T-helper 2 cell treated with Interferon-gamma antibody and Interleukin-4, amounts not matched to agents 5 μg/mL and 100 μg/mL, for 36 hours (primary cell): ENCODE measurements around the gene GPRIN2.

ENCODE experiments used
- DNase-seq: peaks from one replicate; pipeline ENCODE4 v3.0.0; 2021; ENCODE audit warnings: low spot score
- H3K27ac Mint-ChIP-seq: one replicate; pipeline ENCODE4 v1.8.0; 2021; ENCODE audit warnings: mild to moderate bottlenecking, mixed read lengths
- H3K27me3 Mint-ChIP-seq: one replicate; pipeline ENCODE4 v1.8.0; 2021; ENCODE audit warnings: low read depth, mixed read lengths
- H3K36me3 Mint-ChIP-seq: one replicate; pipeline ENCODE4 v1.8.0; 2021; ENCODE audit warnings: low read depth, mixed read lengths
- H3K4me1 Mint-ChIP-seq: one replicate; pipeline ENCODE4 v1.8.0; 2021; ENCODE audit warnings: low read depth, mixed read lengths
- H3K4me3 Mint-ChIP-seq: one replicate; pipeline ENCODE4 v1.8.0; 2022; ENCODE audit warnings: mild to moderate bottlenecking, moderate library complexity, mixed read lengths
- H3K9me3 Mint-ChIP-seq: one replicate; pipeline ENCODE4 v1.8.0; 2021; ENCODE audit warnings: mixed read lengths

The GPRIN2 gene

GRCh38 chr10:46527241-46527811 lies 29.1 kb downstream of the GPRIN2 start:
- no peaks in the 10 kb centered on the region for H3K36me3 Mint-ChIP-seq
- H3K27ac Mint-ChIP-seq, result no peak overlapping the region
- no peaks in the 10 kb centered on the region for H3K4me1 Mint-ChIP-seq
- DNase-seq, result no peak
- H3K9me3 Mint-ChIP-seq, result no peaks in the 10 kb centered on the region
- peaks cover 2% of the 10 kb centered on the region for H3K27me3 Mint-ChIP-seq
- H3K4me3 Mint-ChIP-seq, result no peak overlapping the region

- H3K4me3 Mint-ChIP-seq, result no peak overlapping the region
- H3K9me3 Mint-ChIP-seq, result no peaks in the 10 kb centered on the region
These were observed 29.8 kb downstream of the GPRIN2 start for GRCh38 chr10:46526682-46527038.

GRCh38 chr10:46525824-46526681 lies 30.4 kb downstream of the GPRIN2 start:
- Mint-ChIP-seq H3K36me3 (no peaks in the 10 kb centered on the region), H3K9me3 (no peaks in the 10 kb centered on the region), H3K27me3 (no peaks in the 10 kb centered on the region), H3K27ac (no peak overlapping the region), H3K4me1 (no peaks in the 10 kb centered on the region), H3K4me3 (no peak overlapping the region)
- DNase-seq, result no peak

More at GRCh38 chr10:46526682-46527038, 29.8 kb downstream of the GPRIN2 start:
- Mint-ChIP-seq H3K4me1 (no peaks in the 10 kb centered on the region), H3K27me3 (no peaks in the 10 kb centered on the region), H3K27ac (no peak overlapping the region), H3K36me3 (no peaks in the 10 kb centered on the region)
- no peak for DNase-seq

- Mint-ChIP-seq H3K27ac (no peak overlapping the region), H3K4me1 (no peaks in the 10 kb centered on the region), H3K4me3 (no peak overlapping the region), H3K27me3 (no peaks in the 10 kb centered on the region), H3K9me3 (no peaks in the 10 kb centered on the region), H3K36me3 (no peaks in the 10 kb centered on the region)
- DNase-seq, result no peak
These were observed 31.2 kb downstream of the GPRIN2 start for GRCh38 chr10:46525177-46525823.

GRCh38 chr10:46524472-46525176 lies 31.8 kb downstream of the GPRIN2 start:
- Mint-ChIP-seq H3K27me3 (no peaks in the 10 kb centered on the region), H3K4me3 (no peak overlapping the region), H3K9me3 (no peaks in the 10 kb centered on the region), H3K4me1 (no peaks in the 10 kb centered on the region), H3K27ac (no peak overlapping the region), H3K36me3 (no peaks in the 10 kb centered on the region)
- no peak for DNase-seq

GRCh38 chr10:46523962-46524471 lies 32.4 kb downstream of the GPRIN2 start:
- H3K36me3 Mint-ChIP-seq, result no peaks in the 10 kb centered on the region

GRCh38 chr10:46523119-46523961 lies 33.1 kb downstream of the GPRIN2 start:
- H3K4me3 Mint-ChIP-seq, result no peak overlapping the region
- H3K9me3 Mint-ChIP-seq, result no peaks in the 10 kb centered on the region
- no peaks in the 10 kb centered on the region for H3K36me3 Mint-ChIP-seq
- no peak for DNase-seq
- no peaks in the 10 kb centered on the region for H3K27me3 Mint-ChIP-seq
- no peaks in the 10 kb centered on the region for H3K4me1 Mint-ChIP-seq
- no peak overlapping the region for H3K27ac Mint-ChIP-seq

More at GRCh38 chr10:46523962-46524471, 32.4 kb downstream of the GPRIN2 start:
- no peaks in the 10 kb centered on the region for H3K4me1 Mint-ChIP-seq
- H3K9me3 Mint-ChIP-seq, result no peaks in the 10 kb centered on the region
- H3K27me3 Mint-ChIP-seq, result no peaks in the 10 kb centered on the region
- H3K4me3 Mint-ChIP-seq, result no peak overlapping the region
- DNase-seq, result no peak
- H3K27ac Mint-ChIP-seq, result no peak overlapping the region

GRCh38 chr10:46522295-46523118 lies 34.0 kb downstream of the GPRIN2 start:
- no peaks in the 10 kb centered on the region for H3K27me3 Mint-ChIP-seq
- no peak overlapping the region for H3K4me3 Mint-ChIP-seq
- H3K36me3 Mint-ChIP-seq, result no peaks in the 10 kb centered on the region
- H3K27ac Mint-ChIP-seq, result no peak overlapping the region
- DNase-seq, result no peak
- H3K4me1 Mint-ChIP-seq, result no peaks in the 10 kb centered on the region
- H3K9me3 Mint-ChIP-seq, result no peaks in the 10 kb centered on the region

- Mint-ChIP-seq H3K36me3 (no peaks in the 10 kb centered on the region), H3K27ac (no peak overlapping the region), H3K4me3 (no peak overlapping the region), H3K4me1 (no peaks in the 10 kb centered on the region), H3K9me3 (no peaks in the 10 kb centered on the region), H3K27me3 (peaks cover 3% of the 10 kb centered on the region)
- DNase-seq, result no peak
These were observed 35.5 kb downstream of the GPRIN2 start for GRCh38 chr10:46520941-46521340.

GRCh38 chr10:46520381-46520780 lies 36.1 kb downstream of the GPRIN2 start:
- no peaks in the 10 kb centered on the region for H3K9me3 Mint-ChIP-seq
- no peak overlapping the region for H3K27ac Mint-ChIP-seq
- DNase-seq, result no peak
- H3K4me3 Mint-ChIP-seq, result no peak overlapping the region
- H3K27me3 Mint-ChIP-seq, result peaks cover 3% of the 10 kb centered on the region
- H3K36me3 Mint-ChIP-seq, result no peaks in the 10 kb centered on the region
- H3K4me1 Mint-ChIP-seq, result no peaks in the 10 kb centered on the region

GRCh38 chr10:46518028-46518725 lies 38.3 kb downstream of the GPRIN2 start:
- Mint-ChIP-seq H3K36me3 (no peaks in the 10 kb centered on the region), H3K4me3 (no peak overlapping the region), H3K4me1 (no peaks in the 10 kb centered on the region), H3K9me3 (no peaks in the 10 kb centered on the region), H3K27ac (no peak overlapping the region), H3K27me3 (peaks cover 3% of the 10 kb centered on the region)
- no peak for DNase-seq

- Mint-ChIP-seq H3K9me3 (no peaks in the 10 kb centered on the region), H3K4me3 (no peak overlapping the region), H3K27me3 (peaks cover 3% of the 10 kb centered on the region), H3K36me3 (no peaks in the 10 kb centered on the region), H3K27ac (no peak overlapping the region), H3K4me1 (no peaks in the 10 kb centered on the region)
- no peak for DNase-seq
These were observed 38.9 kb downstream of the GPRIN2 start for GRCh38 chr10:46517541-46517940.
